Measurements from ENCODE around the gene RRH. TPM values are rescaled to one million over a fixed set of nuclear protein-coding genes. Genes with fewer than 3 reads are reported as not detected.

The RRH gene
- total RNA-seq, 1 experiment from 2014 or later = not detected

DNA sequence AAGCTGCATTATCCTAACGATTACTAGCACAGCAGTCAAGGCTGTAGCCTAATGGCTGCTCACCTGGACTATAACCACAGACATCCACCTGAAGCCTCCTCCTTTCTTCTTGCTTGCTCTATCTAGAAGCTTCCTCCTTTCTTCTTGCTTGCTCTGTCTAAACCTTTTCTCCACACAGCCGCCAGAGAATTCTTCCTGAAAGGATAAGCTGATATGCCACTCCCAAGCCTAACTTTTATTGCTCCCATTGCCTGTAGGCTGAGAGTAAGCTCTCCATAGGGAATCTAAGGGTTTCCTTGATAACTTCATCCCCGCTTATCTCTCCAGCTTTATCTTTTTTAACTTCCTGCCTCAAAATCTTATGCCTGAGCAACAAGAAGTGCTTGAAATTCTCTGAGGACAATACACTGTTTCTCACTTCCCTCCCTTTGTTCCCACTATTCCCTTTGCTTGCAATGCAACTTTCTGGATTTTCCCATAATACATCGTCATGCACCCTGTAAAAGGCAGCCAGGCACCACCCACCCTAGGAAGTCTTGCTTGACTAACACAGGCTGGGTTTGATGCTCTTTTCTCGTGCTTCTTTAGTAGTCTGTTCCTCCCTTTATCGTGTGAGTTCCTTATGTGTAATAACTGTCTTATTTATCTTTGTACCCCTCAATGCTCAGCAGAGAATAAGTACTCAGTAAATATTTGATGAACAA is 18.8 kb downstream of the RRH start:
- peaks cover 3% of the 10 kb centered on the region; the same call in 1 of the 2 replicates for H3K4me1 Mint-ChIP-seq
- no peaks in the 10 kb centered on the region for H3K36me3 Mint-ChIP-seq
- DNase-seq (ENCODE audit: low spot score) = no peak
- peak; percentile 46 for ATAC-seq
- TF ChIP-seq, protein P1, sequence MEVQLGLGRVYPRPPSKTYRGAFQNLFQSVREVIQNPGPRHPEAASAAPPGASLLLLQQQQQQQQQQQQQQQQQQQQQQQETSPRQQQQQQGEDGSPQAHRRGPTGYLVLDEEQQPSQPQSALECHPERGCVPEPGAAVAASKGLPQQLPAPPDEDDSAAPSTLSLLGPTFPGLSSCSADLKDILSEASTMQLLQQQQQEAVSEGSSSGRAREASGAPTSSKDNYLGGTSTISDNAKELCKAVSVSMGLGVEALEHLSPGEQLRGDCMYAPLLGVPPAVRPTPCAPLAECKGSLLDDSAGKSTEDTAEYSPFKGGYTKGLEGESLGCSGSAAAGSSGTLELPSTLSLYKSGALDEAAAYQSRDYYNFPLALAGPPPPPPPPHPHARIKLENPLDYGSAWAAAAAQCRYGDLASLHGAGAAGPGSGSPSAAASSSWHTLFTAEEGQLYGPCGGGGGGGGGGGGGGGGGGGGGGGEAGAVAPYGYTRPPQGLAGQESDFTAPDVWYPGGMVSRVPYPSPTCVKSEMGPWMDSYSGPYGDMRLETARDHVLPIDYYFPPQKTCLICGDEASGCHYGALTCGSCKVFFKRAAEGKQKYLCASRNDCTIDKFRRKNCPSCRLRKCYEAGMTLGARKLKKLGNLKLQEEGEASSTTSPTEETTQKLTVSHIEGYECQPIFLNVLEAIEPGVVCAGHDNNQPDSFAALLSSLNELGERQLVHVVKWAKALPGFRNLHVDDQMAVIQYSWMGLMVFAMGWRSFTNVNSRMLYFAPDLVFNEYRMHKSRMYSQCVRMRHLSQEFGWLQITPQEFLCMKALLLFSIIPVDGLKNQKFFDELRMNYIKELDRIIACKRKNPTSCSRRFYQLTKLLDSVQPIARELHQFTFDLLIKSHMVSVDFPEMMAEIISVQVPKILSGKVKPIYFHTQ (CRISPR knock-in tag; IDR thresholded peaks at IDR 0.05) = no peak
- TF ChIP-seq GABPB1 (CRISPR knock-in tag; IDR thresholded peaks at IDR 0.05) (no peak), NFYB (CRISPR knock-in tag; conservative IDR thresholded peaks at IDR 0.05; ENCODE audit: low read depth) (no peak), CREM (CRISPR knock-in tag; IDR thresholded peaks at IDR 0.05) (no peak), JUN (CRISPR knock-in tag; IDR thresholded peaks at IDR 0.05) (no peak), GRHL2 (CRISPR knock-in tag; IDR thresholded peaks at IDR 0.05; ENCODE audit: insufficient replicate concordance, severe bottlenecking) (no peak), NR2C2 (CRISPR knock-in tag; IDR thresholded peaks at IDR 0.05) (no peak), KAT7 (CRISPR knock-in tag; IDR thresholded peaks at IDR 0.05; ENCODE audit: borderline replicate concordance) (no peak), TCF7 (CRISPR knock-in tag; IDR thresholded peaks at IDR 0.05; ENCODE audit: low read depth) (no peak), FOXJ3 (CRISPR knock-in tag; IDR thresholded peaks at IDR 0.05; ENCODE audit: borderline replicate concordance) (no peak), PRRX2 (CRISPR knock-in tag; IDR thresholded peaks at IDR 0.05) (no peak), RELA (CRISPR knock-in tag; IDR thresholded peaks at IDR 0.05; ENCODE audit: borderline replicate concordance) (no peak), MYBL2 (CRISPR knock-in tag; IDR thresholded peaks at IDR 0.05) (no peak)
- TF ChIP-seq, protein P2, sequence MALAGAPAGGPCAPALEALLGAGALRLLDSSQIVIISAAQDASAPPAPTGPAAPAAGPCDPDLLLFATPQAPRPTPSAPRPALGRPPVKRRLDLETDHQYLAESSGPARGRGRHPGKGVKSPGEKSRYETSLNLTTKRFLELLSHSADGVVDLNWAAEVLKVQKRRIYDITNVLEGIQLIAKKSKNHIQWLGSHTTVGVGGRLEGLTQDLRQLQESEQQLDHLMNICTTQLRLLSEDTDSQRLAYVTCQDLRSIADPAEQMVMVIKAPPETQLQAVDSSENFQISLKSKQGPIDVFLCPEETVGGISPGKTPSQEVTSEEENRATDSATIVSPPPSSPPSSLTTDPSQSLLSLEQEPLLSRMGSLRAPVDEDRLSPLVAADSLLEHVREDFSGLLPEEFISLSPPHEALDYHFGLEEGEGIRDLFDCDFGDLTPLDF (CRISPR knock-in tag; IDR thresholded peaks at IDR 0.05) = no peak
- TF ChIP-seq, protein P3, sequence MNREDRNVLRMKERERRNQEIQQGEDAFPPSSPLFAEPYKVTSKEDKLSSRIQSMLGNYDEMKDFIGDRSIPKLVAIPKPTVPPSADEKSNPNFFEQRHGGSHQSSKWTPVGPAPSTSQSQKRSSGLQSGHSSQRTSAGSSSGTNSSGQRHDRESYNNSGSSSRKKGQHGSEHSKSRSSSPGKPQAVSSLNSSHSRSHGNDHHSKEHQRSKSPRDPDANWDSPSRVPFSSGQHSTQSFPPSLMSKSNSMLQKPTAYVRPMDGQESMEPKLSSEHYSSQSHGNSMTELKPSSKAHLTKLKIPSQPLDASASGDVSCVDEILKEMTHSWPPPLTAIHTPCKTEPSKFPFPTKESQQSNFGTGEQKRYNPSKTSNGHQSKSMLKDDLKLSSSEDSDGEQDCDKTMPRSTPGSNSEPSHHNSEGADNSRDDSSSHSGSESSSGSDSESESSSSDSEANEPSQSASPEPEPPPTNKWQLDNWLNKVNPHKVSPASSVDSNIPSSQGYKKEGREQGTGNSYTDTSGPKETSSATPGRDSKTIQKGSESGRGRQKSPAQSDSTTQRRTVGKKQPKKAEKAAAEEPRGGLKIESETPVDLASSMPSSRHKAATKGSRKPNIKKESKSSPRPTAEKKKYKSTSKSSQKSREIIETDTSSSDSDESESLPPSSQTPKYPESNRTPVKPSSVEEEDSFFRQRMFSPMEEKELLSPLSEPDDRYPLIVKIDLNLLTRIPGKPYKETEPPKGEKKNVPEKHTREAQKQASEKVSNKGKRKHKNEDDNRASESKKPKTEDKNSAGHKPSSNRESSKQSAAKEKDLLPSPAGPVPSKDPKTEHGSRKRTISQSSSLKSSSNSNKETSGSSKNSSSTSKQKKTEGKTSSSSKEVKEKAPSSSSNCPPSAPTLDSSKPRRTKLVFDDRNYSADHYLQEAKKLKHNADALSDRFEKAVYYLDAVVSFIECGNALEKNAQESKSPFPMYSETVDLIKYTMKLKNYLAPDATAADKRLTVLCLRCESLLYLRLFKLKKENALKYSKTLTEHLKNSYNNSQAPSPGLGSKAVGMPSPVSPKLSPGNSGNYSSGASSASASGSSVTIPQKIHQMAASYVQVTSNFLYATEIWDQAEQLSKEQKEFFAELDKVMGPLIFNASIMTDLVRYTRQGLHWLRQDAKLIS (CRISPR knock-in tag; IDR thresholded peaks at IDR 0.05; ENCODE audit: borderline replicate concordance) = no peak
- TF ChIP-seq, protein P4, sequence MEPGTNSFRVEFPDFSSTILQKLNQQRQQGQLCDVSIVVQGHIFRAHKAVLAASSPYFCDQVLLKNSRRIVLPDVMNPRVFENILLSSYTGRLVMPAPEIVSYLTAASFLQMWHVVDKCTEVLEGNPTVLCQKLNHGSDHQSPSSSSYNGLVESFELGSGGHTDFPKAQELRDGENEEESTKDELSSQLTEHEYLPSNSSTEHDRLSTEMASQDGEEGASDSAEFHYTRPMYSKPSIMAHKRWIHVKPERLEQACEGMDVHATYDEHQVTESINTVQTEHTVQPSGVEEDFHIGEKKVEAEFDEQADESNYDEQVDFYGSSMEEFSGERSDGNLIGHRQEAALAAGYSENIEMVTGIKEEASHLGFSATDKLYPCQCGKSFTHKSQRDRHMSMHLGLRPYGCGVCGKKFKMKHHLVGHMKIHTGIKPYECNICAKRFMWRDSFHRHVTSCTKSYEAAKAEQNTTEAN (CRISPR knock-in tag; IDR thresholded peaks at IDR 0.05) = no peak
- TF ChIP-seq, protein P5, sequence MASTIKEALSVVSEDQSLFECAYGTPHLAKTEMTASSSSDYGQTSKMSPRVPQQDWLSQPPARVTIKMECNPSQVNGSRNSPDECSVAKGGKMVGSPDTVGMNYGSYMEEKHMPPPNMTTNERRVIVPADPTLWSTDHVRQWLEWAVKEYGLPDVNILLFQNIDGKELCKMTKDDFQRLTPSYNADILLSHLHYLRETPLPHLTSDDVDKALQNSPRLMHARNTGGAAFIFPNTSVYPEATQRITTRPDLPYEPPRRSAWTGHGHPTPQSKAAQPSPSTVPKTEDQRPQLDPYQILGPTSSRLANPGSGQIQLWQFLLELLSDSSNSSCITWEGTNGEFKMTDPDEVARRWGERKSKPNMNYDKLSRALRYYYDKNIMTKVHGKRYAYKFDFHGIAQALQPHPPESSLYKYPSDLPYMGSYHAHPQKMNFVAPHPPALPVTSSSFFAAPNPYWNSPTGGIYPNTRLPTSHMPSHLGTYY (CRISPR knock-in tag; IDR thresholded peaks at IDR 0.05) = no peak
- TF ChIP-seq, protein P6, sequence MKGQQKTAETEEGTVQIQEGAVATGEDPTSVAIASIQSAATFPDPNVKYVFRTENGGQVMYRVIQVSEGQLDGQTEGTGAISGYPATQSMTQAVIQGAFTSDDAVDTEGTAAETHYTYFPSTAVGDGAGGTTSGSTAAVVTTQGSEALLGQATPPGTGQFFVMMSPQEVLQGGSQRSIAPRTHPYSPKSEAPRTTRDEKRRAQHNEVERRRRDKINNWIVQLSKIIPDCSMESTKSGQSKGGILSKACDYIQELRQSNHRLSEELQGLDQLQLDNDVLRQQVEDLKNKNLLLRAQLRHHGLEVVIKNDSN (CRISPR knock-in tag; IDR thresholded peaks at IDR 0.05) = no peak
- ChIA-PET CTCF (no interaction called here), POLR2A (interaction anchor here (1.1 kb wide), 1 partner anchor 14 kb away, joined by 3 read pairs; no protein-coding TSS in a partner anchor)
- no peak overlapping the region for H3K27ac Mint-ChIP-seq
- H3K4me3 Mint-ChIP-seq = no peak overlapping the region
- H3K27me3 Mint-ChIP-seq (ENCODE audit: low read depth) = no peaks in the 10 kb centered on the region
- no peaks in the 10 kb centered on the region for H3K9me3 Mint-ChIP-seq
